ENCODE measurements around the gene GRID1. TPM values are rescaled to one million over a fixed set of nuclear protein-coding genes. Genes with fewer than 3 reads are reported as not detected.

The GRID1 gene
- total and polyA plus RNA-seq, 9 of the 15 experiments (the other 6 are each of a cell fraction or from before 2014, with no cell fraction given): 0.01 to 7.2 (median 1.2) TPM

DNA sequence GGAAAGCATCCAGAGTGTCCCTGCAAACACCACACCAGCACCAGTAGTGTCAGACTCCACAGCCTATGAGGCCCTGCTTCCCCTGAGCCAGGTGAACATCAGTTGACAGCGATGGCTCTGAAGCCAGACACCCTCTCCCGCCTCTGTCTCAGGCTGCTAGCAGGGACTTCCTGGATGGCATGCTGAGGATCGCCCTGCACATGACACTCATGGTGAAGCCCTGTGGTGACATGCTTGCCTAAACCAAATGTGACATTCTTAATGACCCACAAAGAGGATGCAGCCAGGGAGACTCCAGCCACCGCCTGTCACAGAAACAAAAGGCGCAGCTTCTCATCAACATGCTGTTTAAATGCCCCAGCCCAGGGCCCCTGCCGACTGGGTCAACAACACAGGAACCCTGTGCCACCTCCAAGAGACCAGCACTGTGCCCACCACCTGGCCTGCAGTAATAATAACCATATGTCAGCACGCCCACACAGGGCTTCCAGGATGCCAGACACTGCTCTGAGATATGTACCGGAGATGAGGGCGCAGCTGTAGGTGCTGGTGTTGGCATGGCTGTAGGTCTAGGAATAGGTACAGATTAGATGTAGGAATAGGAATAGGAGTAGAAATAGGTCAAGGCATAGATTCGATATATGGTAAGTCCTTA is 81.3 kb downstream of the GRID1 start:
- no peak overlapping the region for H3K9ac ChIP-seq (ENCODE audit: insufficient read depth in 1 of 2, low read depth in 2 of 2, low read length in 2 of 2)
- H4K20me1 ChIP-seq (replicated peaks; ENCODE audit: control insufficient read depth, insufficient read depth, low read length): no peaks in the 10 kb centered on the region
- ChIA-PET CTCF (ENCODE audit: low intra/inter-chr PET ratio) (no interaction called here), POLR2A (no interaction called here)
- intact Hi-C loops (cut with micrococcal nuclease) (no loop called here), in situ Hi-C loops (cut with MboI) (no loop called here)
- no peak overlapping the region for H3K4me3 ChIP-seq
- H3K9me1 ChIP-seq (ENCODE audit: control insufficient read depth, insufficient read depth, low read length): no peaks in the 10 kb centered on the region
- no peaks in the 10 kb centered on the region for H3K27me3 ChIP-seq (ENCODE audit: control insufficient read depth in 2 of 2, insufficient read depth in 2 of 2, low read length in 2 of 2)
- FAIRE-seq (no peak), ATAC-seq (no peak), DNase-seq (ENCODE audit: extremely low read depth in 1 of 4, low spot score in 3 of 4) (no peak)
- no TSS peak for BruUV-seq (replicated peaks)
- TF ChIP-seq, protein P1, sequence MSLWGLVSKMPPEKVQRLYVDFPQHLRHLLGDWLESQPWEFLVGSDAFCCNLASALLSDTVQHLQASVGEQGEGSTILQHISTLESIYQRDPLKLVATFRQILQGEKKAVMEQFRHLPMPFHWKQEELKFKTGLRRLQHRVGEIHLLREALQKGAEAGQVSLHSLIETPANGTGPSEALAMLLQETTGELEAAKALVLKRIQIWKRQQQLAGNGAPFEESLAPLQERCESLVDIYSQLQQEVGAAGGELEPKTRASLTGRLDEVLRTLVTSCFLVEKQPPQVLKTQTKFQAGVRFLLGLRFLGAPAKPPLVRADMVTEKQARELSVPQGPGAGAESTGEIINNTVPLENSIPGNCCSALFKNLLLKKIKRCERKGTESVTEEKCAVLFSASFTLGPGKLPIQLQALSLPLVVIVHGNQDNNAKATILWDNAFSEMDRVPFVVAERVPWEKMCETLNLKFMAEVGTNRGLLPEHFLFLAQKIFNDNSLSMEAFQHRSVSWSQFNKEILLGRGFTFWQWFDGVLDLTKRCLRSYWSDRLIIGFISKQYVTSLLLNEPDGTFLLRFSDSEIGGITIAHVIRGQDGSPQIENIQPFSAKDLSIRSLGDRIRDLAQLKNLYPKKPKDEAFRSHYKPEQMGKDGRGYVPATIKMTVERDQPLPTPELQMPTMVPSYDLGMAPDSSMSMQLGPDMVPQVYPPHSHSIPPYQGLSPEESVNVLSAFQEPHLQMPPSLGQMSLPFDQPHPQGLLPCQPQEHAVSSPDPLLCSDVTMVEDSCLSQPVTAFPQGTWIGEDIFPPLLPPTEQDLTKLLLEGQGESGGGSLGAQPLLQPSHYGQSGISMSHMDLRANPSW (CRISPR knock-in tag; IDR thresholded peaks at IDR 0.05): no peak
- TF ChIP-seq RBM34 (IDR thresholded peaks at IDR 0.05; ENCODE audit: borderline replicate concordance, insufficient read depth, low read length) (no peak), CXXC5 (CRISPR knock-in tag; IDR thresholded peaks at IDR 0.05) (no peak), ATF7 (IDR thresholded peaks at IDR 0.05) (no peak), HSF4 (CRISPR knock-in tag; IDR thresholded peaks at IDR 0.05; ENCODE audit: borderline replicate concordance) (no peak)
- WGBS (ENCODE audit: insufficient coverage, low coverage, missing lambda C conversion rate): 6% methylated on average over 10 of the region's 10 CpGs
- H3K9me3 ChIP-seq (replicated peaks; ENCODE audit: control insufficient read depth, insufficient read depth, low read depth, low read length): no peaks in the 10 kb centered on the region
- H3K79me2 ChIP-seq (ENCODE audit: control insufficient read depth, insufficient read depth, low read length): no peaks in the 10 kb centered on the region
- no peaks in the 10 kb centered on the region for H3K36me3 ChIP-seq (ENCODE audit: control insufficient read depth, insufficient read depth, low read length)
- H3K27ac ChIP-seq (ENCODE audit: extremely low read depth, low read depth, low read length): no peak overlapping the region
- no peaks in the 10 kb centered on the region; a peak in 1 of 5 replicates for H3K4me1 ChIP-seq (replicated peaks in 1 of 2; ENCODE audit: control insufficient read depth in 2 of 2, insufficient read depth in 2 of 2, low read length in 2 of 2)
- no peak overlapping the region for H2AFZ ChIP-seq (ENCODE audit: low read depth, low read length)
- H3K4me2 ChIP-seq (ENCODE audit: insufficient read depth, low read length): no peak overlapping the region
